A673 (cell line): ENCODE measurements around the gene NOL9. TPM values are rescaled to one million over a fixed set of nuclear protein-coding genes. Genes with fewer than 3 reads are reported as not detected.

Experiments
- BruUV-seq: library from RNA; stranded (reverse); fragments of 400-500 nt; replicated peaks from 2 replicates; lab custom pipeline; 2021; lab: Mats Ljungman, UMichigan
- CTCF ChIA-PET: fragments of 300-600 bp; sonication (Branson Sonifier 250); formaldehyde crosslinking; loops from one replicate; lab custom pipeline; 2022; ENCODE audit warnings: antibody characterized with exemption; lab: Charles Lee
- POLR2A ChIA-PET: fragments of 300-600 bp; sonication (Branson Sonifier 250); formaldehyde crosslinking; loops from one replicate; lab custom pipeline; 2022; ENCODE audit warnings: antibody characterized with exemption; ENCODE audit not compliant: low non-redundant PET; lab: Charles Lee
- DNase-seq: peaks from one replicate; pipeline ENCODE4 v3.0.0-alpha.2; 2015; ENCODE audit warnings: low spot score
- H3K27ac ChIP-seq: fragments of 200-600 bp; sonication (generic); 2 replicates; pipeline ENCODE4 v1.5.1; 2016; ENCODE audit warnings: mixed run types, low read depth, mild to moderate bottlenecking, mixed read lengths, antibody characterized with exemption, low read length; ENCODE audit not compliant: poor library complexity, severe bottlenecking
- H3K27me3 ChIP-seq: fragments of 200-600 bp; sonication (generic); replicated peaks from 2 replicates; pipeline ENCODE4 v1.6.1; 2017; ENCODE audit warnings: mixed run types, low read depth, mild to moderate bottlenecking, mixed read lengths, antibody characterized with exemption, low read length; ENCODE audit not compliant: insufficient read depth, poor library complexity
- H3K36me3 ChIP-seq: fragments of 200-600 bp; sonication (generic); 2 replicates; pipeline ENCODE4 v1.6.1; 2016; ENCODE audit warnings: mixed run types, mild to moderate bottlenecking, mixed read lengths, antibody characterized with exemption, low read length; ENCODE audit not compliant: insufficient read depth, poor library complexity, severe bottlenecking
- H3K4me1 ChIP-seq: fragments of 200-600 bp; sonication (generic); 2 replicates; pipeline ENCODE4 v1.6.1; 2017; ENCODE audit warnings: mixed run types, mild to moderate bottlenecking, mixed read lengths, antibody characterized with exemption, low read length; ENCODE audit not compliant: insufficient read depth, poor library complexity, severe bottlenecking
- H3K4me3 ChIP-seq: fragments of 200-600 bp; sonication (generic); 2 replicates; pipeline ENCODE4 v1.5.1; 2016; ENCODE audit warnings: low read depth, mixed run types, mild to moderate bottlenecking, mixed read lengths, low read length; ENCODE audit not compliant: poor library complexity, severe bottlenecking
- H3K9me3 ChIP-seq: fragments of 200-600 bp; sonication (generic); 2 replicates; pipeline ENCODE4 v1.6.1; 2016; ENCODE audit warnings: mixed run types, low read depth, mild to moderate bottlenecking, mixed read lengths, antibody characterized with exemption, low read length; ENCODE audit not compliant: poor library complexity, severe bottlenecking
- CTCF ChIP-seq: fragments of 300-800, 200-600 bp; sonication (generic); conservative IDR thresholded peaks from 2 replicates; pipeline ENCODE4 v1.5.1; 2017; ENCODE audit warnings: low read depth, mild to moderate bottlenecking, antibody characterized with exemption, low read length, moderate library complexity, mixed read lengths
- EZH2 ChIP-seq: fragments of 200-600 bp; sonication (generic); IDR thresholded peaks from 2 replicates; pipeline ENCODE4 v1.6.1; 2017; ENCODE audit warnings: borderline replicate concordance, low read depth, mild to moderate bottlenecking, mixed read lengths, antibody characterized with exemption, low read length; ENCODE audit not compliant: poor library complexity, severe bottlenecking
- intact Hi-C: fragments of 100-400 bp; cut with micrococcal nuclease; formaldehyde crosslinking; loops from one replicate; pipeline ENCODE4 v1.10.0; 2022; ENCODE audit not compliant: unreplicated experiment
- total RNA-seq: library from RNA; stranded (reverse); gene quantifications from 2 replicates; pipeline ENCODE4 v1.2.3, GENCODE V29; 2021

Gene NOL9
- total RNA-seq, 1 experiment from 2014 or later: 55.6 TPM

DNA sequence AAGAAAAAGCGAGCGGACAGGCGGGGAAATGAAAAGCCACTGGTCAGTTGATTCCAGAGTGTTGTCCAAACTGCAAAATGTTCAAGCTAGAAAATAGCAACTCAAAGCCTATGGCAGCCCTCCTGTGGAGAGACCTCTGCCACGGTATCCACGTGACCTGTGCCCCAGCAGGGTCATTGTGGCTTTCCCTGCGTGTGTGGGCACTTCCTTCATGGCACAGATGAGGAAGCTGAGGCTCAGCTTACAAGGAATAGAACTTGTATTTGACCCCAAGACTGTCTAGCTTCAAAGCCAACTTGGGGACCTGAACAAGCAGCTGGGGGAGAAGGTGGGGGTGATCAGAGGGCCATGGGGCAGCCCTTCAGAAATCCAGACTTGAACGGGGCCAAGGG is 47.3 kb downstream of the NOL9 start:
- DNase-seq: no peak
- H3K9me3 ChIP-seq: no peaks in the 10 kb centered on the region
- no peak overlapping the region for H3K27ac ChIP-seq
- no TSS peak for BruUV-seq
- POLR2A ChIA-PET: interaction anchor here (0.6 kb wide), 1 partner anchor 126 kb away, joined by 7 read pairs; no protein-coding TSS in a partner anchor
- no peak for TF ChIP-seq EZH2
- no peak for TF ChIP-seq CTCF
- intact Hi-C loops: no loop called here
- H3K4me1 ChIP-seq: no peaks in the 10 kb centered on the region
- H3K4me3 ChIP-seq: no peak overlapping the region
- no peaks in the 10 kb centered on the region for H3K36me3 ChIP-seq
- CTCF ChIA-PET: no interaction called here
- H3K27me3 ChIP-seq: no peaks in the 10 kb centered on the region

DNA sequence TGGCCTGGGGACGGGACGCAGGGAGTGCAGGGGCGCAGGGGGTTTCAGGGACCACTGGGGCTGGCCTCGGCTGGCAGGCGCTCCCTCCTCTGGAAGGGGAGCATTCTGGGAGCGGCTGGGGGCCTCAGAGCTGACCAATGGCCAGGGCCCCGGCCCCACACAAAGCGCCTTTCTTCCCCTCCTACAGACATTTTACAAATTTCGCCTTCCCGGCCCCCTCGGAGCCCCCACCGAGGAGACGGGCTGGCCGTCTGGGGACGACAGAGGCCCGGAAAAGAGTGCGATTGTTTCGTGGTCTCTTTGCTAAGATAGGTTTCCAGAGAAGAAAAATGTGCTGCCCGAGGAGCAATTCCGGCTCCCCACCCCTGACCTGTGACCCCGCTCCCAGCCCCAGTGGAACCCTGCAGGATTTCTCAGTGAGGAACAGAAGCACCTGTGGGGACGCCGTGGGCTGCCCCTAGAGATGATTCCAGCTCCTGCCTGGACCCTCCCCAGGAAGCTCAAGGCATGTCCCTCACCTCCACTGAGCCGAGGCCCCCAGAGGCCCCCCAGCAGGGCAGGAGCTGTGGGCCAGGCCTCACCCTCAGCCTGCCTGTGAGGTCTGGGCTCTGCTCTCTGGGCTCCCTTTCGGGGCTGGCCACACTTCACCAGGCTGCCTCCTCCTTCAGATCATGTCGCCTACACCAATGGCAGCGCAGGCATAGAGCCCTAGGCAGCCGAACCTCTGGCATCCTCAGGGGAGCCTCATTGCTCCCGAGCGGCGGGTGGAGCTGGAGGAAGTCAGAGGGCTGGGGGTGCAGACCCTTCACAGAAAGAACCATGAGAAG is 47.9 kb downstream of the NOL9 start:
- H3K27ac ChIP-seq: no peak overlapping the region
- H3K9me3 ChIP-seq: no peaks in the 10 kb centered on the region
- no peak overlapping the region for H3K4me3 ChIP-seq
- no peak for DNase-seq
- H3K4me1 ChIP-seq: no peaks in the 10 kb centered on the region
- no TSS peak for BruUV-seq
- no peak for TF ChIP-seq EZH2
- TF ChIP-seq CTCF: no peak
- H3K27me3 ChIP-seq: no peaks in the 10 kb centered on the region
- CTCF ChIA-PET: no interaction called here
- intact Hi-C loops: no loop called here
- H3K36me3 ChIP-seq: no peaks in the 10 kb centered on the region
- POLR2A ChIA-PET: no interaction called here

GRCh38 chr1:6505367-6506209 is 48.7 kb downstream of the NOL9 start:
- Histone ChIP-seq H3K27me3 (no peaks in the 10 kb centered on the region), H3K9me3 (no peaks in the 10 kb centered on the region), H3K36me3 (no peaks in the 10 kb centered on the region), H3K4me3 (no peak overlapping the region), H3K27ac (no peak overlapping the region), H3K4me1 (no peaks in the 10 kb centered on the region)
- BruUV-seq: no TSS peak
- no peak for DNase-seq
- TF ChIP-seq CTCF: no peak
- no peak for TF ChIP-seq EZH2
- CTCF ChIA-PET: no interaction called here
- intact Hi-C loops: no loop called here
- POLR2A ChIA-PET: no interaction called here
